Ovary (tissue), 3 donors: Measurements from ENCODE around the gene ERC1.

Source experiments
- CTCF ChIP-seq, 3 donors: fragments of 450-650 bp in 2 of 3; fragments of 200-600 bp in 1 of 3; IDR thresholded peaks; one replicate each; pipeline versions ENCODE4 v1.5.1 to v1.8.0; 2016 to 2022; ENCODE audit warnings: antibody characterized with exemption in 3 of 3, mild to moderate bottlenecking in 1 of 3
- EP300 ChIP-seq: sonication (generic); formaldehyde crosslinking; IDR thresholded peaks from one replicate; pipeline ENCODE4 v1.6.1; 2017; ENCODE audit warnings: antibody characterized with exemption
- POLR2A ChIP-seq: fragments of 450-650 bp; IDR thresholded peaks from one replicate; pipeline ENCODE4 v1.6.1; 2017; ENCODE audit warnings: antibody characterized with exemption, mild to moderate bottlenecking, moderate library complexity
- donor health status: DM: no; HTN: no; CAD: no.

- TF ChIP-seq POLR2A = no peak
- no peak for TF ChIP-seq CTCF (IDR thresholded peaks at IDR 0.05)
- TF ChIP-seq EP300 = no peak
Observed at GRCh38 chr12:1034751-1035457, 43.9 kb downstream of the ERC1 start.
